Stimulated activated CD4-positive, alpha-beta T cell treated with anti-CD3 and anti-CD28 coated beads, Interleukin-2, amount 100 ng/mL, for 4 hours (primary cell): ENCODE results near the gene ENTPD8.
"Not testable (repeated sequence)": the region's sequence is repeated elsewhere in the genome, so short reads cannot be mapped to it uniquely, and the experiment has no call there.

Experiments used
- DNase-seq: peaks from one replicate; pipeline ENCODE4 v3.0.0-alpha.2; 2020; ENCODE audit warnings: low read depth

Gene ENTPD8

DNA sequence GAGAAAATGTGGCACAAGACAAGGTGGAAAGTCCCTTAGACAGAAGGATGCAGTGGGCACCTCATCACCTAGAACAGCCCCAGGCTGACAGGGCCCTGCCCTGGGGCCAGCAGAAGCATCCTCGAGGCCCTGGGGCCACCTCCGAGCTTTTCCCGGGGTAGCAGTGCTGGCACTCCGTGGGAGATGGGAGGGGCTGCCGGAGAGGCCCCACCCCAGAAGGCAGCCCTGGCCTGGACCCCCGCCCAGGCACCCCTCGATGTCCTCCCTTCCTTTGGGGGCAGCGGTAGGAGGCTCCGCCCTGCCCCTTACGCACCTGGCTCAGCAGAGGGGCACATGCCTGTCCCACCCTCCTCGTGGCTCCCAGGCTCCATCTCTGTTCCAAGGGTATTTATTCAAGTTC is 35.7 kb upstream of the ENTPD8 start:
- DNase-seq, result no peak

DNA sequence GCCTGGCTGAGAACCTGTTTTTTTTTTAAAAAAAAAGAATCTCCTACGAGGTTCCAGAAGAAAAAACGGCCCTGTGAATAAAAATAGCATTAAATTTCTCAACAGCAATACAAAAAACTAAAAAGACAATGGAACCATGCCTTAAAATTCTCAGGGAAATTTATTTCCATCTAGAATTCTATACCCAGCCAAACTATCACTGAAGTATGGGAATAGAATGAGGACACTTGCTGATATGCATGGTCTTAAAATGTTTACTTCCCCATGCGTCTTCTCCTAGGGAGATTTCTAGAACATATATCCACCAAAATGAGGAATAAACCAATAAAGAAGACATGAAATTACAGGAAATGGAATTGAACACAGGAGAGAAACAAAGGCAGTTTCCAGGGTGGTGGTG is 34.5 kb upstream of the ENTPD8 start:
- no peak for DNase-seq

DNA sequence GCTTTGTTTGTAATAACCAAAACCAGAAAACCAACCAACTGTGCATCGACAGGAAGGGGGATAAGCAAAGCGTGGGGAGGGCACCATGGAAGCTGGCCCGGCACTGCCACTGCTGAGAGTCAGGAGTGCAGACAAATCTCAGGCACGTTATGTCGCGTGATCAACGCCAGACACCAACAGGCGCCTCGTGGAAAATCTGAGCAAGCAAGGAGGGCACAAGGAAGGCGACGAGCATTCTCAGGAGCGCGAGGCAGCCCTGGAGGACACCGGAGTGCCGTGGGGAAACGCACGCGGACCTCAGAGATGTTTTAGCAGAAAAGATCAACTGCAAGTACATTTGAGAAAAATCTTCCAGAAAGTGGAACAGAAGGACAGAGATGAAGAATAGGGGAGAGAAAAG is 33.1 kb upstream of the ENTPD8 start:
- DNase-seq, result no peak

DNA sequence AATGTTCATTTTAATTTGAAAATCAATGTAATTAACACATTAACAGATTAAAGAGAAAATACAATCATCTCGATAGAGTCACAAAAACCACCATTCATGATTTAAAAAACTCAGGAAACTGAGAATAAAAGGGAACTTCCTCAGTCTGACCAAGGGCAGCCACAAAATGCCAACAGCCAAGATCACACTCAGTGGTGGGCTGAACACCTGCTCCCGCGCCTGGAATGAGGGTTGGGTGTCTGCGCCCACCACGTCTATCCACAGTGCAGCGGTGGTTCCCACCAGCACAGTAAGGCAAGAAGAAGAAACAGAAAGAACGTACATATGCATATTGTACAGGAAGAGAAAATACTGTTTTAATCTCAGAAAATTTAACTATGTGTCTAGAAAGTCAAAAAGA is 29.6 kb upstream of the ENTPD8 start:
- DNase-seq, result no peak

DNA sequence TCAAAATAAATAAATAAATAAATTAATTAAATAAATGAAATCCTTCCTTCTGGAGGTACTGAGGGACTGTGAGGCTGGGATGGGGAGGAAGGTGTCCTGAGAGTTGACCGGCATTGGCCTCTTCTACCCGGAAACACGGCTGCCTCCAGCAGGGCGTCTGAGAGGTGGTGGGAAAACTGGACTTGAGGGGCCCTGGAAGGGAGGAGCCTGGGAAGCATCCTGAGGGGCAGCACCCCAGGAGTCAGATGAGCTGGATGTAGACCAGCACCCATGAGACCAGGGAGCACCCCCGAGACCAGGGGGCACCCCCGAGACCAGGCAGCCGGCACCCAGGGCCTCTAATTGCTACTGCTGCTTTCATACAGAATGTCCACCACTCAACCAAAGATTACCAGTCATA is 26.7 kb upstream of the ENTPD8 start:
- no peak for DNase-seq

DNA sequence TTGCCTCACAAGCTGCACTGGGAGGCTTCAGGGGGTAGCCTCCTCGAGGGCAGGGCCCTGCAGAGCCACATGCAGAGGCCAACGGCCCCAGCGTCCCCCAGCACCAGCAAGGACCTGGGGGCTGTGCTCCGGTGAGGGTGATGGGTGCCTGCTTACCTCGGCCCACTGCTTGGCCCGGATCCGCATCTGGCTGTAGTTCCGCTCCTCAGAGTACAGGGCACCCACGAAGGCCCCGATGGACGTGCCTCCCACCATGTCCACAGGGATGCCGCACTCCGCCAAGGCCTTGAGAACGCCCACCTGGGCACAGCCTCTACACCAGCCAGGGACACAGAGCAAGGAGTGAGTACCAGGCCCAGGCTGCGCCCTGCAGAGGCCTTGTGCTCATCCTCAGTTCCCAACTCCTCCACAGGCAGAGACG is 26.0 kb upstream of the ENTPD8 start:
- DNase-seq, result no peak

DNA sequence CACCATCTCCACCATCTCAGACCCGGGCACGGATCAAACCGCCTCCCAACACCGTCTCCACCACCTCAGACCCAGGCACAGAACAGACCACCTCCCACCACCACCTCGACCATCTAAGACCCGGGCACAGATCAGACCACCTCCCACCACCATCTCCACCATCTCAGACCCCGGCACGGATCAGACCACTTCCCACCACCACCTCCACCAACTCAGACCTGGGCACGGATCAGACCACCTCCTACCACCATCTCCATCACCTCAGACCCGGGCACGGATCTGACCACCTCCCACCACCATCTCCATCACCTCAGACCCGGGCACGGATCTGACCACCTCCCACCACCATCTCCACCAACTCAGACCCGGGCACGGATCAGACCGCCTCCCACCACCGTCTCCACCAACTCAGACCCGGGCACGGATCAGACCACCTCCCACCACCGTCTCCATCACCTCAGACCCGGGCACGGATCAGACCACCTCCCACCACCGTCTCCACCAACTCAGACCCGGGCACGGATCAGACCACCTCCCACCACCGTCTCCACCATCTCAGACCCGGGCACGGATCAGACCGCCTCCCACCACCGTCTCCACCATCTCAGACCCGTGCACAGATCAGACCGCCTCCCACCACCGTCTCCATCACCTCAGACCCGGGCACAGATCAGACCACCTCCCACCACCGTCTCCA is 25.4 kb upstream of the ENTPD8 start:
- DNase-seq, result not testable (repeated sequence)

DNA sequence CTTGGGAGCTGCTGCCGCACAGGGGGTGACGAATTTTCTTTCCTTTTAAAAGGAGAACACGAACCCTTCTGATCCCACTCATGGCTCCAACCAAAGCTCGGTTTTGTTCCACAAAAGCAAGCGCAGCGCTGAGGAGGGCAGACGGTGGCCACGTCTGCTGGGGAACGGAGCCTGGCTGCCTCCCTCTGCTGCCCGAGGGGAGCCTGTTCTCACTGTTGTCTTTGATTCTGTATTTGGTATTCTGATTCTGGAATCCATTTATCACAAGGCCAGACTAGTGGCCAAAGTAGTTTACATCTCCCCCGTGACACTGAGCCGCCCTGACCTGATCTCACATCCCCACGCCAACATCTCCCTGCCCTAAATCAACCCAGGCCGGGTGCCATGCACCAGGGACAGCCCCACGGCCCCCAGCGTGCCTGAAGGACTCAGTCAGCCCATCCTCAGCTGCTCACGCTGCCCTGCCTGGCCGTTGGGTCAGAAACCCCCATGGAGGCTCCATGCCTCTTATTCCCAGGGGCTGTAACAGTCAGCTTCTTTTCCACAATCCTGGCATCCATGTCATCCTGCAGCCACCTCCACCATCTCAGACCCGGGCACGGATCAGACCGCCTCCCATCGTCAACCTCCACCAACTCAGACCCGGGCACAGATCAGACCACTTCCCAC is 24.7 kb upstream of the ENTPD8 start:
- no peak for DNase-seq

DNA sequence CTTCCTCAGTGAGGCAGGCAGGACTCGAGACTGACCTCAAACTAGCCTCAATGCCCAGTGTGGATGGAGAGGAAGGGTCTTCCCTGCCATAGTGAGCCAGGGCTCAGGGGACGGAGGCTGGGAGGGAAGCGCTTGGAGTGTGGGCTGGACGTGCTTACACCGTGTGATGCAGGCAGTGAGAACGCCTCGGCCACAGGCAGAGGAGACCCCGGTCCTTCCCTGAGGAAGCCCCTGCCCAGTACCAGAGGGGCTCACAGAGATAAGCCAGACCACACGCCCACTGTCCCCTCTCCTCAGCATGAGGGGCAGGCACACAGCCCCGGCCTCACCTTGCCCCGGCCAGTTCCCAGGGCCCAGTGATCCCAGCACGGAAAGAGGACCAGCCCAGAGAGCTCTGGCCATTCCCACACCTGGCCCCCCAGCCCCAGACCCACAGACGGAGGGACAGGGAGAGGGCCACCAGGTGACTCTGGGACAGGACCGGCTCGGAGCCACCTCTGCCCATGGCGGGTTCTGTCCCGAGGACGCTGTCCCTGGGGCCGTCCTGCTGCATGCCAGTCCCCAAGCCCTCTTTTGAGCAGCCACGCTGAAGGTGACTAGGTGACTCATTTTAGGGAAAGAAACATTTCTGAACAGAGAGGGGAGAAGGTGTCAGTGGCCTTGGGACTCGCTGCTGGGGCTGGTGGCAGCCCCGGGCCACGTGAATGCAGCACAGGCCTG is 24.0 kb upstream of the ENTPD8 start:
- DNase-seq, result no peak

DNA sequence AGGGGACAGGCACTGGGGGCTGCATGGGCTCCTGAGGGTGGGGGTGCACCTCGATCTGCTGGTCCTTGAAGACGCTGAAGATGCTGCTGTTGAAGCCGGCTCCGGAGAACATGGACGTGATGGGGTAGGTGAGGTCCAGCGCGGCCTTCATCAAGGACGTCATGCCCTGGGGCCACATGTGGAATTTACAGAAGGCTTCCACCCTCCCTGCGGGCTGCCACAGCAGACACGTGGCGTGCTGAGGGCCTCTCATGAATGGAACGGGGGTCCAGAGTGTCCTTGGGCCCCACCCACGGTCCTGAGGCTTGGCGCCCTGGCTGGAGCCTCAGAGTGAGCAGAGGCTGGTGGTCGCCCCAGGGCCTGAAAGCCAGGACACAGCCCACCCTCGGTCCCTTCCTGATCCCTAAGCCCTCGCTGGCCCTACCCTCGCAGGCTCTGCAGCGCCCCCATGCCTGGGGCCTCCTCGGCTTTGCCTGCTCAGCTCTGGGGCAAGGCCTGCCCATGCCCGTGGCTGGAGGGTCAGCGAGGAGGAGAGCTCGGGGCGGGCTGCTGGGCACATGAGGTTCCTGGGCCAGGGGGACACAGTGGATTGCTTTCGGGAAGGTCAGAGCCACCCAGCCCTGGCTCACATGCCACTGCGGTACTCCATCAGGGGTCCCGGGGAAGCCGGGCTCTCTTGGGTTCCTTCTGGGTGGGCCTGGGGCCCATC is 23.3 kb upstream of the ENTPD8 start:
- no peak for DNase-seq

DNA sequence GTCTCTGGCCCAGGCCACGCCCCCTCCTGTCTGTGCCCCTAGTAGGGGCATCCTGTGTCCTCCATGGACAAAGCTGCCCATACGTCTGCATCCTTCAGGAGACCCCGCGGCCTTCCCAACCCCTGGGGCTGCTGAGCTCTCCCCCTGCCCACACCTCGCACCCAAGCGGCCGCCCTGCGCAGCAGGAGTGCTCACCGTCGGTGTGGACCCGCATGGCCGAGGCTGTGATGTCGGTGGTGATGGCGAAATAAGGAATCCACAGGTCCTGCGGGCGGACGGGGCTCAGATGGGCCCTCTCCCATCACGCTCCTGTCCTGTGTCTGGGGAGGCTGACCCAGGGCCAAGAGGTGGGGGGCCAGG is 22.8 kb upstream of the ENTPD8 start:
- DNase-seq, result no peak

DNA sequence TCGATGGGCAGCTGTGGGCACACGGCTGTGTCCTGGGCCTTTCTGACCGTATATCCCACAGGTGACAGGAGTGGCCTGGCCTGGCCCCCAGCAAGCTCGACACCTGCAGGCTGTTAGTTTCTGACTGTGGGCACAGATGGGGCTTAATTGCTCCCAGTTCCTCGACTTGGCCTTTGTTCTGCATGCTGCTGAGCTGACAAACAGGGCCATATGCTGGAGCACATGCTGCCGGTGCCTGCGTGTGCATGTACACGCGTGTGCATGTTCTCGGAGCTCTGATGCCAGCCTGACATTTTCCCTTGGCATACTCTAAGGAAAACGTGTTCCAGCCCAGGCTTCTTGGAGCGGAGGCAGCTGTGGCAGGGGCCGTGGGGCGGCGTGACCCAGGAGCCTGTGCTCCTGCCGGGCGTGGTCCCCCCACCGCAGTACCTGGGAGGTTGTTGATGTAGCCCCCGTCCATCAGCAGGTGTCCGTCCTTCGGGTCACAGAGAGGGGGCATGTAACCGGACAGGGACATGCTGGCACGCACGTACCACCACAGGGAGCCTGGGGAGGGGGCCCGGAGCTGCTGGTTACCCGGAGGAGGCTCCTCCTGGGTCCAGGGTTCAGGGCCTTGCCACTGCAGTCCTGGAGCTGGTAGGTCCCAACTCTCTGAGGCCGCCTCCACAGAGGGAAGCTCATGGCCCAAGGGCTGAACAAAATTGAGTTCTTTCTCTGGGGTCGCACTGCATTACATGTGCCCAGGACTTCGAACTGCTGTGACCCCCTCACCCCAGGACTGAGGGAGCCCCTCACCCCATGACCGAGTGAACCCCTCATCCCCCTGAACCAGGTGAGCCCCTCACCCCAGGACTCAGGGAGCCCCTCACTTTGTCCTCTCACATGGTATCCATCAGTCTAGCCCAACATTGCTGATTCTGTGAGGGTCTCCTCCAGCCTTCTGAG is 22.1 kb upstream of the ENTPD8 start:
- no peak for DNase-seq

DNA sequence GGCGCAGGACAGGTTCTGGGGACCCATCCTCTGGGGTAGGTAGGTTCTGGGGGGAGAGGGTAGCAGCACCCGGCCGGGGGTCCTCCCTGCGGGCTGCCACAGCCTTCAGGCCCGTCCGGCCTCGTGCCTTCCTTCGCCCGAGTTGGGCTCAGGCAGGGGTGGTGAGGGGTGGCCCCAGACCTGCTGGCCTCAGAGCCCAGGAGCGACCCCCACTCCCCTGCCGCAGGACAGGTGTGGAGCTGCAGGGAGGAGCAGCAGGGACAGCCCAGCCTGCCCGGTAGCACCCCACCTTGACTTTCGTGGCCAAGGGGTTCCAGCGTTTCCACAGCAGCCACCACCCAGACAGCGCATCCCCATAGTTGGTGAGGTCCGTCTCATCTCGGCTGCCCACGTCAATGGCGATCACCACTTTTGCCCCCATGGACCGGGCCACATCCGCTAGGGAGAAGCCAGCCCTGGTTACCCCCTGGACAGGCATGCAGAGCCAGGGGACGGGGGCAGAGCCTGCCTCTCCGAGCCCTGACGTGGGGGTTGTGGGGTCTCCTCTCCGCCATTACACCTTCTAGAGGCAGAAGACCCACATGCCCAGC is 21.3 kb upstream of the ENTPD8 start:
- no peak for DNase-seq

DNA sequence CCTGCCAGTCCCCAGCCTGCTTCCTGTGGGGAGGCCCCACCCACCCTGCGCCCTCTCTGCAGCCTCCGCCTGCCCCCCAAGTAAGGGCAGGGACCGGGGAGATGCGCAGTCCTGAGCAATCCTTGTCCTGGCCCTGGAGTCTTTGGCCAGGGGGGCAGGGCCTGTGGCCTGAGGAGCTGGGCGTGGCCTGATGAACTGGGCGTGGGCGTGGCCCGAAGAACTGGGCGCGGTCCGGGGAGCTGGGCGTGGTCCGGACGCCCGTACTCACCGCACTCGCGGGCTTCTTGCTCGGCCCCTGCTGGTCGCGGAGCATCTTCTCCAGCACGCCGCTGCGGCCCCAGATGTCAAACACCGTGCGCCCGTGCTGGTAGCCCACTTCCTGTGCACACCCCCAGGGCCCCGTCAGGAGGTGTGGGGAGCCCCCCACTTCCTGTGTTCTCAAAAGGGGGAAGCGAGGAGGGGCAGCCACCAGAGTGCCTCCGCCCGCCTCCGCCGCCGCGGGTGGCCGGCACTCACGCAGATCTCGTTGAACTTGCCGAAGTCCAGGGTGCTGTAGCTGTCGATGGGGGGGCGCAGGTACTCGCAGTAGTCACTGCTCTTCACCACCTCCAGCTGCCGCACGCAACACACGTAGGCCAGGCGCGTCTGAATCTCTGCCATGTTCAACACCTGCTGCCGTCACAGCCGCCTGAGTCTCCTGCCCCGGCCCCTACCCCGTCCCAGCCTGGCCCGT is 20.7 kb upstream of the ENTPD8 start:
- DNase-seq, result peak; percentile 39

DNA sequence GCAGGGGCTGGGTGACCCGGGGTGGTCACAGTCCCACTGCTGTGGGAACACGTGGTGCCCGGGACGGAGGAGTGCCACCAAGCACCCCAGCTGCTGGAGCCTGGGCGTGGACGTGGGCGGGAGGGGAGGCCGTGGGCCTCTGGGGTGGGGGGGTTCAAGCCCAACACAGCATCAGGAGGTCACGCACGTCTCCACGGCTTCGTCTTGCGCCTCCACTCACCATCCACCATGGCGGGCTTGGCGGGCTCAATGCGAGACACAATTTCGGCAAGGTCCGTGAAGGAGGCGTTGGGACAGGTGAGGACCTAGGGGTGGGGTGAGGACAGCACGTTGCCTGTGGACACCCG is 20.1 kb upstream of the ENTPD8 start:
- no peak for DNase-seq

DNA sequence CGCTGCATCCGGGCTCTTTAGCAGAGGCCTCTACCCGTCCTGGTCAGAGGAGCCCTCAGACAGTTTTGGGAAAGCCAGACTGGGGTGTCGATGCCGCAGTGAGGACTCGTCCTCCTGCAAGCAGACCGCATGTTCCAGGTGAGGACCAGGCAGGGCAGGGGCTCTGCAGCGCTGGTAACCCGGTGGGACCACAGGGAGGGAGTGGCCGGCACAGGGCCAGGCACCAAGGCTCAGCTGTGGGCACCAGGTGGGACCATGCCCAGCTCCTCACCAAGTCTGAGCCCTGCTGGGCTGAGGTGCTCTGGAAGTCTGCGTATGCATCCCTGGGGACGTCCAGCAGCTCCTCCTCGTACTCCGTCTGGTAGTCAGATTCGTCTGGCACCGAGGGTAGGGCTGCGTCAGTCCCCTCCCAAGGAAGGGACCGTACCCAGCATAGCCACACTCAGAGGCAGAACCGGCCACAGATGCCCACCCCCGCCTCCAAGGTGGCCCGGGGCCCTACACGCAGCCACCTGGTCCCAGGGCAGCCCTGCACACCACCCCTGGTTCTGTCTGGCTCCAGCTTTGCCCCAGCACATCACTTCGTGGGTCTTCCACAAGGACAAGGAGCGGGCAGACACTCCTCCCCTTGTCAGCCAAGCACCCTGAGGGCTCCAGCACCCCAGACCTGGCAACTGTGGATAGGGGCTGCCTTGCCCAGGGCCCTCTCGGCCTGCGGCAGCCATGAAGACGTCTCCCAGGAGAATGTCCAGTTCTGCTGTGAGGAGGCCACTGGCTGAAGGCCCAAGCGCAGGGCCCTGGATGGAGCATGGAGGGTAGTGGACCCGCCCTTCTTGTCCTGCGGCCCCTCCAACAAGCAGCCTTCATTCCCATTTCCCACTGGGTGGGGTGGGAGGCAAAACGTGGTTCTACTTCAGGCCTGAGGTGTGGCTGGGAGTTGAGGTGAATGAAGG is 19.5 kb upstream of the ENTPD8 start:
- DNase-seq, result no peak

DNA sequence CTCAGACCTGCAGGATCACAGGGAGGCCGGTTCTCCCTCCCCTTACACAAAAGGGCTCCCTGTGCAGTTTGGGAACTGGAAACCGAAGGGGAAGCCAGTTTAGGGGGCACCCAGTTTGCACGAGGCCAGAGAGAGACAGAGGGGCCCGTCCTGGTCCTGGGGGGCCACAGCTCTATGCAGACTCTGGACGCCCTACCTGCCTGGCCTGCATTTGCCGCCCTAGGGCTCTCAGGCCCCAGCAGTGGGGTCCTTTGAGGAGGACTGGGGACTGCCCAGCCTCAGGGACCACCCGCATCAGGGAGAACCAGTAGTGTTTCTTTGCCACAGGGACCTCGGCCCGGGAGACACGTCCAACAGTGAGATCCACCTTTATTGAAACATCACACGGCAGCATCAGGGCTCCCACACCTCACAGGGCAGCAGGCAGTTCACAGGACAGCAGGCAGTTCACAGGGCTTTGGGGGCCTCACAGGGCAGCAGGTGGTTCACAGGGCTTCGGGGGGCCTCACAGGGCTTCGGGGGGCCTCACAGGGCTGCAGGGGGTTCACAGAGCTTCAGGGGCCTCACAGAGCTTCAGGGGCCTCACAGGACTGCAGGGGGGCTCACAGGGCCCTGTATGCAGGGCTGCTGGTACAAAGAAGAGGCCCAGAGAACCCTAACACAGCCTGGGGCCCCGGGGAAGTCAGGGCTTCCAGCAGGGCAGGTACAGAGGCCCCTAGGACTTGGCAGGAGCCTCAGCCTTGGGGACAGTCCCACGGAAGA is 18.6 kb upstream of the ENTPD8 start:
- DNase-seq, result no peak

DNA sequence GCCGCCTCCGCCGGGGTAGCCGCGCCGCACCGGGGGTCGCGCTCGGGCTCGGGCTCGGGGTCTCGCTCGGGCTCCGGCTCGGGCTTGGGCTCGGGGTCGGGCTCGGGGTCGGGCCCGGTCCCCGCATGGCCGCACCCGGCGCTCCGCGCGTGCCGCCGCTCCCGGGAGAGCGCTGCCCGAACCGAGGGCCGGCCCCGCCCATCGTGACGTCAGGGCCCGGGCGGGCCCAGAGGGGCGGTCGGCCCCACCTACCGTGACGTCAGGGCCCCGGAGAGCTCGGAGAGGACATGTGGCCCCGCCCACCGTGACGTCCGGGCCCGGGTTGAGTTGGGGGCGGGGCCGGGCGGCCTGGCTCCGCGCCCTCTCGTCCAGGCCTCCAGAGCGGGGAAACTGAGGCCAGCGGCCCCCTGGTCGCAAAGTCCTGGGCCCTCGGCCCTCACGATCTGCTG is 18.0 kb upstream of the ENTPD8 start, which contains the start of gene NSMF:
NSMF (minus strand) TSS at position 183 of the 449 bp plus-strand sequence. CDS start 232 bp downstream, outside the sequence.
- peak; percentile 93 for DNase-seq
